GM21447 (cell line): ENCODE data around the gene NME8.

Source experiments
- ATAC-seq: cut with Tn5 transposase; IDR thresholded peaks from one replicate; pipeline ENCODE4 v1.9.1; 2021; ENCODE audit not compliant: unreplicated experiment

The NME8 gene

GRCh38 chr7:37932543-37932942 is 84.1 kb downstream of the NME8 start:
- no peak for ATAC-seq

GRCh38 chr7:37933018-37933566 is 84.7 kb downstream of the NME8 start:
- ATAC-seq = no peak

- ATAC-seq = no peak
Observed at GRCh38 chr7:37942934-37943610, 94.7 kb downstream of the NME8 start.

GRCh38 chr7:37943905-37944736 is 95.7 kb downstream of the NME8 start:
- peak; percentile 32 for ATAC-seq

- ATAC-seq = no peak
Observed at GRCh38 chr7:37944737-37945054, 96.3 kb downstream of the NME8 start.

GRCh38 chr7:37945336-37945735 is 96.9 kb downstream of the NME8 start:
- ATAC-seq = no peak

- no peak for ATAC-seq
Observed at GRCh38 chr7:37947138-37947940, 98.9 kb downstream of the NME8 start.

- no peak for ATAC-seq
Observed at GRCh38 chr7:37947941-37948210, 99.5 kb downstream of the NME8 start.
